Neural cell (in vitro differentiated cells): ENCODE measurements around the gene NGEF. TPM values are rescaled to one million over a fixed set of nuclear protein-coding genes. Genes with fewer than 3 reads are reported as not detected.

Experiments
- H2AFZ ChIP-seq: fragments of 200-600, 300-800 bp; sonication (generic), shearing (Covaris generic); 2 replicates; pipeline ENCODE4 v1.6.0; 2014; ENCODE audit warnings: low read depth, mild to moderate bottlenecking, antibody characterized with exemption, low read length, moderate library complexity
- H3F3A ChIP-seq: fragments of 200-600 bp; shearing (Covaris generic); 2 replicates; pipeline ENCODE4 v1.6.1; 2016; ENCODE audit warnings: mild to moderate bottlenecking, moderate library complexity, mixed read lengths, antibody characterized with exemption, low read length; ENCODE audit not compliant: insufficient read depth, poor library complexity, severe bottlenecking
- H3K27ac ChIP-seq: fragments of 200-600, 300-800 bp; sonication (generic), shearing (Covaris generic); 2 replicates; pipeline ENCODE4 v1.5.1; 2014; ENCODE audit warnings: mild to moderate bottlenecking, low read length, moderate library complexity
- H3K27me3 ChIP-seq: fragments of 300-800, 200-600 bp; sonication (generic), shearing (Covaris generic); 2 replicates; pipeline ENCODE4 v1.6.0; 2014; ENCODE audit warnings: mild to moderate bottlenecking, low read depth, low read length, moderate library complexity; ENCODE audit not compliant: insufficient read depth
- H3K36me3 ChIP-seq: fragments of 300-800, 200-600 bp; sonication (generic), shearing (Covaris generic); 2 replicates; pipeline ENCODE4 v1.5.1; 2014; ENCODE audit warnings: mild to moderate bottlenecking, antibody characterized with exemption, low read length, moderate library complexity; ENCODE audit not compliant: insufficient read depth
- H3K4me2 ChIP-seq: fragments of 300-800, 200-600 bp; sonication (generic), shearing (Covaris generic); 2 replicates; pipeline ENCODE4 v1.6.0; 2014; ENCODE audit warnings: mild to moderate bottlenecking, low read length
- H3K4me3 ChIP-seq: fragments of 300-800, 200-600 bp; sonication (generic), shearing (Covaris generic); 2 replicates; pipeline ENCODE4 v1.5.1; 2014; ENCODE audit warnings: mild to moderate bottlenecking, low read length, moderate library complexity
- H3K79me2 ChIP-seq: fragments of 200-600 bp; shearing (Covaris generic); replicated peaks from 2 replicates; pipeline ENCODE4 v1.6.0; 2014; ENCODE audit warnings: mild to moderate bottlenecking, low read length, moderate library complexity; ENCODE audit not compliant: insufficient read depth
- H3K9ac ChIP-seq: fragments of 300-800, 200-600 bp; sonication (generic), shearing (Covaris generic); 2 replicates; pipeline ENCODE4 v1.6.1; 2016; ENCODE audit warnings: mild to moderate bottlenecking, low read length, mixed read lengths
- H3K9me2 ChIP-seq: fragments of 200-600 bp; shearing (Covaris generic); 2 replicates; pipeline ENCODE4 v1.6.1; 2016; ENCODE audit warnings: mild to moderate bottlenecking, low read length, mixed read lengths; ENCODE audit not compliant: insufficient read depth
- H3K9me3 ChIP-seq: fragments of 200-600, 300-800 bp; sonication (generic), shearing (Covaris generic); 2 replicates; pipeline ENCODE4 v1.6.1; 2016; ENCODE audit warnings: mild to moderate bottlenecking, mixed run types, low read length, moderate library complexity, mixed read lengths
- H4K20me1 ChIP-seq: fragments of 200-600 bp; shearing (Covaris generic); 2 replicates; pipeline ENCODE4 v1.6.1; 2016; ENCODE audit warnings: mild to moderate bottlenecking, mixed run types; ENCODE audit not compliant: insufficient read depth
- CTCF ChIP-seq: fragments of 450-650 bp; IDR thresholded peaks from 2 replicates; pipeline ENCODE4 v1.5.1; 2014; ENCODE audit warnings: antibody characterized with exemption, mild to moderate bottlenecking, moderate library complexity; ENCODE audit not compliant: poor library complexity, severe bottlenecking
- EP300 ChIP-seq: fragments of 450-650 bp; conservative IDR thresholded peaks from 2 replicates; pipeline ENCODE4 v1.6.1; 2014; ENCODE audit warnings: antibody characterized with exemption, mild to moderate bottlenecking, moderate library complexity; ENCODE audit not compliant: poor library complexity, severe bottlenecking
- EZH2 ChIP-seq: fragments of 200-600, 300-800 bp; shearing (Covaris generic), sonication (generic); IDR thresholded peaks from 2 replicates; pipeline ENCODE4 v1.6.1; 2014; ENCODE audit warnings: antibody characterized with exemption, low read length, borderline replicate concordance, mild to moderate bottlenecking; ENCODE audit not compliant: insufficient read depth, poor library complexity, severe bottlenecking
- MXI1 ChIP-seq: fragments of 450-650 bp; conservative IDR thresholded peaks from 2 replicates; pipeline ENCODE4 v1.6.1; 2014; ENCODE audit warnings: antibody characterized with exemption, mild to moderate bottlenecking; ENCODE audit not compliant: poor library complexity, severe bottlenecking
- POLR2AphosphoS5 ChIP-seq: IDR thresholded peaks from 2 replicates; pipeline ENCODE4 v1.6.1; 2012
- RAD21 ChIP-seq: fragments of 450-650 bp; conservative IDR thresholded peaks from 2 replicates; pipeline ENCODE4 v1.6.1; 2014; ENCODE audit warnings: antibody characterized with exemption, mild to moderate bottlenecking, moderate library complexity
- REST ChIP-seq: IDR thresholded peaks from 2 replicates; pipeline ENCODE4 v1.6.1; 2012; ENCODE audit warnings: borderline replicate concordance
- SMC3 ChIP-seq: fragments of 450-650 bp; conservative IDR thresholded peaks from 2 replicates; pipeline ENCODE4 v1.6.1; 2014; ENCODE audit warnings: antibody characterized with exemption, mild to moderate bottlenecking, moderate library complexity; ENCODE audit not compliant: poor library complexity
- TAF1 ChIP-seq: IDR thresholded peaks from 2 replicates; pipeline ENCODE4 v1.6.1; 2012; ENCODE audit warnings: low read depth
- polyA plus RNA-seq: library from polyadenylated mRNA; depleted of rRNA; stranded (reverse); fragments of >200 nt; gene quantifications from 2 replicates; pipeline ENCODE4 v1.2.3, GENCODE V29; 2014

Gene NGEF
- polyA plus RNA-seq, 1 donor from 2014 or later = 5.2 TPM

GRCh38 chr2:232911712-232912277, 101.3 kb downstream of the NGEF start:
- Histone ChIP-seq H3K9me3 (peaks cover 11% of the 10 kb centered on the region), H4K20me1 (no peaks in the 10 kb centered on the region), H3K4me2 (no peak overlapping the region), H2AFZ (no peak overlapping the region), H3K4me3 (no peak overlapping the region), H3K27me3 (peaks cover 8% of the 10 kb centered on the region), H3K36me3 (no peaks in the 10 kb centered on the region), H3K9me2 (no peaks in the 10 kb centered on the region), H3K9ac (no peak overlapping the region), H3F3A (no peaks in the 10 kb centered on the region), H3K27ac (no peak overlapping the region), H3K79me2 (no peaks in the 10 kb centered on the region)
- TF ChIP-seq REST (no peak), RAD21 (no peak), POLR2AphosphoS5 (no peak), CTCF (no peak), EP300 (no peak), MXI1 (no peak), SMC3 (no peak), EZH2 (no peak), TAF1 (no peak)

- no peaks in the 10 kb centered on the region for H3F3A ChIP-seq
- H3K27me3 ChIP-seq = peaks cover 3% of the 10 kb centered on the region
- H3K79me2 ChIP-seq = no peaks in the 10 kb centered on the region
- H3K27ac ChIP-seq = no peak overlapping the region
- no peaks in the 10 kb centered on the region for H4K20me1 ChIP-seq
- H2AFZ ChIP-seq = no peak overlapping the region
- H3K9ac ChIP-seq = no peak overlapping the region
- no peak overlapping the region for H3K4me2 ChIP-seq
- no peaks in the 10 kb centered on the region for H3K36me3 ChIP-seq
- no peaks in the 10 kb centered on the region for H3K9me2 ChIP-seq
- no peak for TF ChIP-seq EP300
- TF ChIP-seq EZH2 = no peak
- no peak for TF ChIP-seq POLR2AphosphoS5
- no peak for TF ChIP-seq REST
- TF ChIP-seq CTCF = no peak
- TF ChIP-seq TAF1 = no peak
- no peak for TF ChIP-seq RAD21
- TF ChIP-seq MXI1 = no peak
- TF ChIP-seq SMC3 = no peak
- no peak overlapping the region for H3K4me3 ChIP-seq
- H3K9me3 ChIP-seq = peaks cover 11% of the 10 kb centered on the region
Measured at GRCh38 chr2:232910376-232910775, 102.7 kb downstream of the NGEF start.
